Hematopoietic multipotent progenitor cell treated with erythropoietin and hydrocortisone succinate and interleukin-3 and kit ligand, for 4 days (in vitro differentiated cells): ENCODE measurements around the gene GDF7.

Experiments
- DNase-seq: peaks from one replicate; pipeline ENCODE4 v3.0.0-alpha.2; 2015

The GDF7 gene

DNA sequence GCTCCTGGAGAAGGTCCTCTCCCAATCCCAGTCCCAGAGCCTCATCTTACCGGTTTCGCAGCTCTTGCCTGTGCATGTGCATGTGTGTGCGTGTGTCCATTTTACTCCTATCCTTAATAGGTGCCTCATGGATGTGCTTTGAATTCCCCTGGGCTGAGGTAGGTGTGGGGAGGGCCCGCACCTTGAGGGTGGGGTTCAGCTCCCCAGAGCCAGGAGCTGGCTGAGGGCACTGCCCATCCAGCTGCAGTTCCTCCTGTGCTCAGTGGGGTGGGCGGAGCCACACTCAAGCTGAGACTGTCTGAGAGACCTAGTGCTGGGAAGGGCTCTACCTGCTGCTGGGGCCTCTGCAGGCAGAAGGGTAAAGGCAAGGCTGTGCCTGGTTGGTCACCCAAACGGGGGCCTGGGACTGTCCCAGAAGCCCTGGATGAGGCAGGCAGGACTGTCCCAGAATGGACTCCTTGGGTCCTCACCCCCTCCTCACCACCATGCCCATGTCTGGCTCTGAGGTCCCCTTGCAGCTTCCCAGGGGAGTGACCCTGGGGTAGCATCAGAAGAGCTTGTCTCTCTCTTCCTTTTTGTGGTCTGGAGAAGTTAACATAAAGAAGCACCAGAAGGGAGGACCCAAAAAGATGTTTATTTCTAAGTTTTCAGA, 8.9 kb downstream of the GDF7 start:
- DNase-seq = peak; percentile 68

DNA sequence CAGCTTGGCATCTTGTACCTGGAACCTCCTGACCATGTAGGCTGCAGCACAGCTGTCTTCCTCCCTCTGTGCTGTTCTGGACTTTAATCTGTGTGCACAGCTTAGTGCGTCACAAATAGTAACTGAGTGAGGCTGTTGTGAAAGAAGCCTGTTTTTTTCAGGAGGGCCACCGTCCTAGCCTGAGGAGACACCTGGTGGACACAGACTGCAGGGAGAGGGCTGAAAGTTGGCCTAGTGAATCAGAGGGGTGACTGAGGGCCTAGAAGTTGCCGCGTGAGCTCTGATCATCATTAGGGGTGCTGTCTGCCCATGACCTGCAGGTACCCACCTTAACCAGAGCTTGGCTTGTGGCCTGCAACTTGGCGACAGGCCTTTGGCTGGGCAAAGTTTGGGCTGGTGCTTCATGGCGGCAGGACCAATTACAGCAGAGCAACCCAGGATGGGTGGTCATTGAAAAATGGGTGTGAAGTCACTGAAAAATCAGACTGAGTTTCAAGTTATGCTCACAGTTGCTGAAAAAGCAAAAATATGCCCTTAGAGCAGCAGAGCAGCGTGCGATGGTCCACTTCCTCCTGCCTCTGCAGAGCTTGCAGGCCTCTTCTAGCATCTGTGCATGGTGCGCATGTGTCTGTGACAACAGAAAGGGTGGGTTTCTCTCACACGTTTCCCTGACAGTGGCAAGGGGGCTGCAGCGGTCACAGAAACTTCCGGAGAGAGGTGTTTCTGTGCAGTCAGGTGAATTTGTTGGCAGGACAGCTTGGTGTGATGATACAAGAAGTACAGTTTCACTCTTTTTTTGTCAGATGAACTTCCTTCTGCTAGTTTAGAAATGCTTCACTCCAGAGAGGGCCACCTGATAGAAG, 9.6 kb downstream of the GDF7 start:
- no peak for DNase-seq

DNA sequence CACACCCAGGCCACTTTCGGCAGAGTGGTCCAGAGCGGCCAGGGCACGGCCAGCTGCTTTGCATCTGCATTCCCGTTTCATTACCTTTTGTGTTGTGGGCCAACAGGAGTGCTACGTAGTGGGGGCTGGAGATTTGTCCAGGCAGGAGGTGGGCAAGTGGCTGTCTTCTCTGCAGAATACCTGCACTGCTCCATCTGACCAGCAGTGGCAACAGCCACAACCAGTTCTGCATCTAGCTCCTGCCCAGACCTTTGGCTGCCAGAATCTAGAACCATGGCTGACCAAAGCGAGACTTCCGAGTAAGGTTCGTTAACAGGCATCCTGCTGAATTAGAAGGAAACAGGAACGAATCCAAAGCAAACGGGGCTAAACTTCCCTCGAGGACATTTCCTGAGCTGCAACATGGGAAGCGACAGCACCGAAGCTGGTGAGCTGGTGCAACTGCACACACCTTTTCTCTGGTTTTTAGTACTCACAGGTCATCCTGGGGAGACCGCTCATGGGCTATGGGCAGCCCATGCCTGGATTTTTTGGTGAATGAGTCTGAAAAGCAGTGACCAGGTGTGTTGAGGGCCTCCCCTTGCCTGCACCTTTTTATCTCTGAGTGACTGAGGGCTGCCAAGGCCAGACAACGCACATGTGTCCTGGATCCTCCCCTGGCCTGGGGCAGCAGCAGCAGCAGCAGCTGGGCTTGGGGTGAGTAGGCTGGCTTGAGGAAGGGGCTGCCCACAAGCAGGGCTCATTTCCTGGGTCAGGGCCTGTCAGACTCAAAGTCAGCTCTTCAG, 10.5 kb downstream of the GDF7 start:
- DNase-seq = no peak

DNA sequence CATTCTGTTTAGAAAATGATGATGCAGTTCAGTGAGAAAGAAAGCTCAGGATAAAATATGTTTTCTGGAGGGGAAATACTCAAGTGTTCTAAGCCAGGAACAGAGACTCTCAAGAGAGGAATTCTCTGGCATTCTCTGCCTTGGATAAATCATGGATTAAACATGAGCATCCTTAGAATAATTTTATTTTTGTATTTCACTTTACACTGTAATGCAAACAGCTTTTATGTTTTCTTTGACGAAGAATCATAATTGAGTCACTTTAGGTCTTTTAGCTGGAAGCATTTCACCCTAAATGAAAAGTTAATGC, 11.1 kb downstream of the GDF7 start:
- no peak for DNase-seq

DNA sequence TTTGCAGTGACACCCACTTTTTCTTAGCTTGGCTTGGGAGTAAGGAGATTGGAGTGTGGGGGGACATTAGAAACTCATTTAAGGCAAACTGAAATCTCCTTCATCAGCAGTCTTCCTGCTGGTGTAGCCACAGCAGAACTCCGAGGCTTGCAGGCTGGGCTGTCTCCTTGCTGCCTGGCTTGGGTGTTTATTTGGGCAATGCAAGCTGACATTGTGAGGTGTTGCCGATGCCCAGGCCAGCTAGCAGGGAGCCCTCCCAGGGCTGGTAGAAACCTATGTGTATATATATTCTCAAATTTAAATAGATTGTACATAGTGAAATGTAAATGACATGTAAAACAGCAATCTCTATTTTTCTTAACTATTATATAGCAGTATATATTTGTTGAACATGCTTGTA, 11.8 kb downstream of the GDF7 start:
- no peak for DNase-seq

DNA sequence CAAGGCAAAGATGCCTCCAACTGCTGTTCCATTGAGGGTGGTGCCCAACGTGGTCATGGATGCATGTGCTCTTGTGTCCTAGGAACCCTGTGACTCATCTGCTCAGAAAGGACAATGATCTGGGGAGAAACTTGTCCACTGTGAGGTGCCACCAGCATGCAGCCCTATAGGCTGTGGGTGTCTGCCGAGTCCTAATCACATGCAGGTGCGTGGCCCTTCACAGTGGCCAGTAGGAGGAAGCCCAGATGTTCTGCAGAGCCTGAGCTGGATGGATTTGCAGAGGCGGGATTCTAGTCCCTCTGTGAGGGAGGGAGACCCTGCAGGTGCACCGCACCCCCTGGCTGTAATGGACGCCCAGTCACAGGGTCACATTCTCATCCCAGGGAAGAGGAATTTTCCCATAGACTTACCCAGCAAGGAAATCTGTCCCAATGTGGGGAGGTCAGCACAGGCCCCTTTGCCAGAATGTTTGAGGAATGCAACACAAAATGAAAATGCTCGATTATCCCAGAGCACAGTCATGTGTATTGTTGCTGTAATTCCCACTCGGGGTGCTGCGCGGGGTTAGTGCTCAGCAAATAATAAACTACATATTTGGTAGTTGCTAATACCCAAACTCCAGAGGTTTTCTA, 13.9 kb downstream of the GDF7 start:
- no peak for DNase-seq

DNA sequence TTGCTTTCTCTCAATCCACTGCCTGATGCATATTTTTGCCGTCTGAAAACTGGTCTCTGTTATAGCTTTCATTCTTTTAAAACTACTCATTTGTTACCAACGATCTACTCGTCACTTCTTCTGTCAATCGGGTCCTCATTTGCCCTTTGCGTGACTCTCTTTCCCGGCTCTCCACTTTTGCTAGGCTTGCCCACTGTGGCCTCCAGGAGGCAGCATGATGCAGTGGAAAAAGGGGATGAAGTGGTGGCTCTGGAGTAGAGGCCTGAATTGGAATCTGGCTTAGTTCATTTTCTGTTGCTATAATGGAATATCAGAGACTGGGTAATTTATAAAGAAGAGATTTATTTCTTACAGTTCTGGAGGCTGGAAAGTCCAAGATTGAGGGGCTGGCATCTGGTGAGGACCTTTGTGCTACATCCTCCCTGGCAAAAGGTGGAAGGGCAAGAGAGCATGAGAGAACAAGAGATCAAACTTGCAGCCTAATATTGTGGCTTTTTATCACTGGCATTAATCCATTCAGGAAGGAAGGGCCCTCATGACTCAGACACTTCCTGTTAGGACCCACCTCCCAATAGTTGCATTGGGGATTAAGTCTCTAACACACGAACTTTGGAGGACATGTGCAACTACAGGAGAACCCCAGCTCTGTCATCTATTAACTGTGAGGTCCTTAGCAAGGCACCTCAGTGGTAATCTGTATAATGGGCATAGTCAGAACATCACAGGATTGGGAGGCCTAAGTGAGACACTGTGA, 15.4 kb downstream of the GDF7 start:
- peak; percentile 48 for DNase-seq

DNA sequence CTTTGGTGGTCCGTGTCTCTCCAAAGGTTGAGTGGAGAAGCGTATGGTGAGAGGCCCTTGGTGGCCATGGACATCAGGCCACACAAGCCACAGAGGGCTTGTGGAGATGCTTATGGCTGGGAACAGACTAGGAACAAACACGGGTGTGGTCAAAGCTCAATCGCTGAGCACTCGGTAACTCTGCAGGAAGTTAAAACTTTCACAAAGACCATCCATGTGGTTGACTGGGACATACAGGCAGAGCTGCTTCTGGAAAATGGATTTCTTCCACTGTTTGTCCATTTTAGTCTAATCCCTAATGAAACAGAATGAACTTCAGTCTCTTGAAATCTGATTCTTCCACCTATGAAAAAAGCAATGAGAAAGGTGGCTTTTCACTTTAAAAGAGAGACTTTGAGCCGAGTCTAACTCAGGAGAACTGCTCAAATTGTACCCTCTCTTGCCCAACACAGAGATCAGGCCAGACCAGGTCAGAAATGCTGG, 17.7 kb downstream of the GDF7 start:
- DNase-seq = no peak

DNA sequence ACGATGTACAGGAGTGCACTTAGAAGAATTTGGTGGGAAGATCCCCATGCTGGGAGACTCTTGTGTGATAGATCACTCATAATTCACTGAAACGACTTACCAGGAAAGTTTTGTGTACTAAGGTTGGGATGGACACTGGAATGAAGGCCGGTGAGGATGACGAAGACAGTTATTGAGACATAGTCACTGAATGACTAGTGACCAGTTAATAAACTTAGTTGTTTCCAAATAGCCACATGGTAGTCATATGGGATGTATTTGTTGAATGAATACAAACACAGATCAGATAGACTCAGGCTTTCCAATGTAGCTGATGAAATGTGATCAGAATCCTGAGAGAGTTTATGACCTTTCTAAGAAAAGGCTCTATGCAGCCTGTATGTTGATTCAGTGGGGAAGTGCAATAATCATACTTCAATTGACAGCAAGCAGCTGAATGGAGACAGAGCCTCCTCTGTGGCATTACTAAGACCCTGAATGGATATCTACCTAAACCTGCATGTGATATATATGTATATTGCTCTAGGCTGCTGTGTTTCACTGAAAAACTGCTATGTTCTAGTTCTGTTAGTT, 20.4 kb downstream of the GDF7 start:
- DNase-seq = no peak

DNA sequence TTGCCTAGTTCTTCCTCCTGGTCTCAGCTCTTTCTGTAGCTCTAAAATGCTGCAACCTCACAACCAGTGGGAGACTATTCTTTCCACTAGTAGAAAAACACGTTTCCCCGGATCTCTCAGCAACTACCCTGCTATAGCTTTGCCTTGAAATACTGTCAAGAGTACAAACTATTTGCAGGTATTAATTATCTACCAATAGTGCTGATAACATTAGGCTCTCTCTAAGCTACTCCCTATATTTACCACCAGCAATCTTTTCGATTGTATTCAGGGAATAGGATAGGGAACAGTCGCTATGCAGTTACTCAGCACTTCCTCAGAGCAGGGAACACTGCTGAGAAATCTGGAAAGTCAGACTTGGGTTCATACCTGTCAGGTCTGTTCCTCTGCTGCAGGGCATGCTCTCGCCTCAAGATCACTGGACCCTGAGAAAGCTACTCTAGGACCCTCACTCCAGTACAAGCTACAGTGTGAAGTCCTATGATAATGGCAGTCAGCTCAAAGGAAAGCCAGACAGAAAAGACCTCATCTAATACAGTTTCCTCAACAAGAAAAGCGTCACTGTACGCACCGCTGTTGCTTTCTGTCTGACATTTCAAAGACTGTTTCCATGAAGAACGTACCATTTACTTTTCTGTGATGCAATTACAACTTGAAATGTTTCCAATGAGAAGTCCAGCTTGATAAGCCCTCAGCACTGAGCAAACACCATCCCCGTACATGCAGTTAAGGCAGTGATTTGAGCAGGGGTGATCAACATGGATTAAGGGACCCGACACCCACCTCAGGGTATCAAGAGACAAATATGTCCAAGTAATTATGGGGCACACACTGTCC, 22.7 kb downstream of the GDF7 start:
- DNase-seq = no peak

DNA sequence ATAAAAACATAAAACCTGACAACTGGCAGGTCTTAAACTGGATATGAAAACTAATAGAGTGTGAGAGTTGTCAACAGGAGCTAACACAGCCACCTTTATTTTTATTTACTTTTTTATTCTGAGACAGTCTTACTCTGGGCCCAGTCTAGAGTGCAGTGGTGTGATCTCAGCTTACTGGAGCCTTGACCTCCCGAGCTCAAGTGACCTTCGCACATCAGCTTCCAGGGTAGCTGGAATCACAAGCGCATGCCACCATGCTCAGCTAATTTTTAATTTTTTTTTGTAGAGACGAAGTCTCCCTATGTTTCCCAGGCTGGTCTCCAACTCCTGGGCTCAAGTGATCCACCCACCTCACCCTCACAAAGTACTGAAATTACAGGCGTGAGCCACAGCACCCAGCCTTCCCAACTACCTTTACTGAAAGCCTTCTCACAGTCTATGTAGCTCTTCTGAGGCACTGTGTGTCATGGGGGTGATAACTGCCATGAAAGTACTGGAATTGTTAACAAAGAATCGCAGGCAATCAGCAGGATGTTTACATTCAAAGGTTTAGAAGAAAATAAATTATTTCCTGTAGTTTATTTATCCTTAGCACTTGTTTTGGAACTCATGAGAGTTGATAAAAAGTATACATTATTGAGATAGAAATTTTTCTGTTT, 24.3 kb downstream of the GDF7 start:
- DNase-seq = no peak

DNA sequence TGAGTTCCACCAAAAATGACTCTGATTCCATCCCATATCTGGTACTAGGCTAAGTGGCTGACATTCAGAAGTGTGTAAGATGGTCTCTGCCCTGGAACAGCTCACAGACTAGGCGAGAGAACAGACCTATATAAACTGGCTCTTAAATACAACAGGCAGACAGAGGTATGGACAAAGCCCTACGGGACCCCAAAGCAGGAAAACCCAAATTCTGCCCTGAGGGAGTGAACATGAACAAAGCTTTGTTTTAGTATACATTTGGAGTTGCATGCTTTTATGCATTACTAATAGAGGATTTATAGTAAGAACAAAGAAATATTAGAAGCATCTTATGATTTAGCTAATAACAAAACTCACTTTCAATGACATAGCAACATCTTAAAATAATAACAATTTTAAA, 25.1 kb downstream of the GDF7 start:
- no peak for DNase-seq

DNA sequence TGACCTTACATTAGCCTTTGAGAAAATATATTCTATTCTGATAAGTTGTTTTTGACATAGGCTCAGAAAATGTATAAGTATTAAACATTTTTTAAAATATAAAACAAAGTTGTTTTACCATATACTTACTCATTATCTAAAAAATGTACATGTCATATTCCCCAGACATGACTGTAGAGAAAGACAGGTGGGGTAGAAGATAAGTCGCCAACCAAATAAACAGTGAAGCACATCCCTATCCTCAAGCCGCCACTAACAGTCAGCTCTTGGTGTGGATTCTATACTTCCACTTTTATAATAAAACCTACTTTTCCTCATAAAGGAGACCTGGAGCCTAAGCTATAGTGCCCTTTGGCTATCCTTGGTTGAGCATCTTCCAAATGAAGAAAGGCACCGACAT, 26.4 kb downstream of the GDF7 start:
- peak; percentile 42 for DNase-seq

DNA sequence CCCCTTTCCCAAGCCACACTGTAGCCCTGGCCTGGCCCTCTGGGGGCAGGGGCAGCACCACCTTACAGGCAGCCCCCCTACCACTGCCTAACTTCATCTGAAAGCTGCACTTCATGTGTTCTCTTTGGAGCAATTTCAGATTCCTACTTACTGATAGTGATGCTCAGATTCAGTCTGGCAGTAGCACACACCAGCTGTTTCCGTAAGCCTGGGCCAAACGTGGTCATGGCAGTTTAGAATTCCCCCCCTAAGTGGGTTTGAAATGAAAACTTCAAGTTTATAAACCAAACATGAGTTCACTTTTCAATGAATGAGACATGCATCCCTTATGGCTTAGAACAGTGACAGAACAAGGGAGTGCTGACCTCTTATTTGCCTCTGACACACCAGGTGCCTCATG, 29.4 kb downstream of the GDF7 start:
- no peak for DNase-seq

DNA sequence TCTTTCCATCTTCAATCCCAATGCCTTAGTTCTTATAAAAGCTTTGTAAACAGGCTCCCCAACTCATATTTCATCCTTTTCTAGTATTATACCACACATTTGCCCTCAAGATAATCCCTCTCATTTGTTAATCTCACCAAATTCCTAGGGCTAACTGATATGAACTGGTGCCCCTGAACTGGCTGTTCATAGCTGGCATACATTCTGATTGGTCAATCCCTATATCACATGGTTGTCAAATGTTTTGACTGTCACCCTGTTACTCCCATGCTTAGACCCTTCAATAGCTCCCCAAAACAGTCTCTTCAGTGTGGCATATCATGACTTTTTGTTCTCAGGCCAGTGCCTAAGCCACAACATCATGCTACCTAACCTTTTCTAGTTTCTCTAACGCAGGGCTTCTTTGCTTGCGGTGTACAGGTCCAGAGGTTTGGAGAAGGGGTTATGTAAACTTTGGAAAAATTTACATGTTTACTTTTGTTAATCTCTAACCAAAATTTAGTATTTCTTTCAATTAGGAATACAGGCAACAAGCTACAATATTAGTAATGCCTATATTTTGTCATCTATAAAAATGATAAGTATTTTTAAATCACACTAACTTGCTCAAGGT, 30.5 kb downstream of the GDF7 start:
- no peak for DNase-seq

DNA sequence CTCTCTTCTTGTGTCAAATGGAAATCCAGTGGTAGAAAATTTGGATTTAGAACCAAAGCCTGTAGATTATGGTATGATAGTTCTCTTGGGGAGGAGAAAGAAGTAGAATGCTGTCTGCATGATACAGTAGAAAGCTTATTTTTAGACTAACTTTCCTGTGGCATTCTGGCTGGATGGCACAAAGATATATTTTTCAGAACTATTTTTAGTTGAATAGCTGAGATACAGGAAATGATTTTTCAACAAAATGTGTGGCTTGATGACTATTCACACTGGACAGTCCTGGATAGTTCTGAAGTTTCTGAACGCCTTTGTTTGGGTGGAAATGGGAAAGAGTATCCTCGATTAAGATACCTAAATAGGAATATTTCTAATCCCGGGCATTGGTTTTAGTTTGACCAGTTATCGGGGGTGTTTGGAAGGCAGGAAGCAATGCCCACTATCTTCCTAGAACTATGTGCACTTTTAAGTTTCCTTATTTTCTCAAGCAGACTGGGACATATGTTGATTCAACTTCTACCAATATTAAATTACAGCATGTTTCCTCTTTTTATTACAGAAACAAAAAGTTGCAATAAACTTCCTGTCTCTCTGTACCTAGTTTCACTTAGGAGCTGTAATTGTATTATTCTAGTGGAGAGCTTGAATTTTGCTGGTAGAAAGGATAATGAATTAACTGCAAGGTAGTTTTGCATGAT, 32.1 kb downstream of the GDF7 start:
- DNase-seq = peak; percentile 28

DNA sequence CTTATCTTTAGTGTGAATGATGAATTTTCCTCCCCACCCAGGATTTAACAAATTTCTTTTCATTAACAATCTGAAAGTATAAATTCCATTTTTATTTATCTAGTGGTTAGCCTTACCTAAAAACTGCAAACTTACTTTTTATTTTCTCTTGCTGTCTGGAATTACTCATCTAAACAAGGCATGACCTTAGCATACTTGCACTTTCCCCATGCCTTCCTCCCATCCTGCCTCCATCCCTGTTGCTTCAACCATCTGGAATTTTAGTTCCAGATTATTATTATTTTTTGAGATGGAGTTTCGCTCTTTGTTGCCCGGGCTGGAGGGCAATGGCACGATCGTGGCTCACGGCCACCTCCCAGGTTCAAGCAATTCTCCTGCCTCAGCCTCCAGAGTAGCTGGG, 35.6 kb downstream of the GDF7 start:
- DNase-seq = no peak

DNA sequence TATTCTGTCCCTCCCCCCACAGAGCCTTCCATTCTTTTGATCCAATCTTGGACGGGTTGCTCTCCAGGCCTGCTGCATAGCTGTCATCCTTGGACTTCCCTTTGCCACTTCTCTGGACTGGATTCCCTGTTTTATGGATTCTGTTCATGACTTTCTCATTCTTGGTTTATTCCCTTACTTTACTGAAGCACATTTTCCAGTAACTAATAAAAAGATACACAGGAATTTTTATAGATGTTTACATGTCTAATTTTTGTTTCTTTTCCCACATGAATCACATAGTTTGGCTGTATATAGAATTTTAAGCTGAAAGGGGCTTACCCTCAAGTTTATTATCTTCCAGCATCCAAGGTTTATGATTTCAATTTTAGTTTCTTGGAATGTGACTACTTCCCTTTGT, 37.9 kb downstream of the GDF7 start:
- DNase-seq = no peak

DNA sequence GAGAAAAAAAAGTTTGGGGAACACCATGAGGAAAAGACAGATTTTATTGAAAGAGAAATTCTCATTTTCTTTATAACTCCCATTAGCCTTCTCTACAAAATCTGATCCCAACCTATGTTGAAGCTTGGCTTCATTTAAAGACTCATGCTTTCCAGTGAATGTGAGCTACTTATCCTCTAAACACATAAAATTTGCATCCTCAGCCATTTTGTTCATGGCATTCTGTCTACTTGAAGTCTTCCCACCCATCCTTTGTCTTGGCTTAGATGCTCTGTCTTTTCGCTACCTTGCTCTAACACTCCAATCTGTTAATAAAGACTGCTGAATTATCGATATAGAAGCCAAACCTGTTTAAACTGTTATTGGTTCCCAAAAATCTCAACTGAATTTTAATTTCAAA, 39.3 kb downstream of the GDF7 start:
- DNase-seq = no peak

DNA sequence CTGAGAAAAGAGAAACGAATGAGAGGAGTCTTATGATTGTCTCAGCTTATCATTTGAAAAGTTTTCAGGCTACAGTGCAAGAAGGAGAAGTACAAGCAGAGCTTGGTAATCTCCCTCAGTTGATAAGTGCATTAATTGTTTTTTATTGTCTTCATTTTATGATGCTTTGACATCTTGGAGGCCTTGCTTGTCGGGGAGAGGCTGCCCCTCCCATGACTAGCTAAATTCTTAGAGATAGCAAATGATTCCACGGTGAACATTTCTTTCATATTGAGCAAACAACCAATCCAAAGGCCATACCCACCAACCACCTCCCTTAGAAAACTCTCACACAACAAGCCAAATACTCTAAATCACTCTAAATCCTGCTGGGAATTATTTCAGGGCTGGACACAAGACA, 39.8 kb downstream of the GDF7 start:
- DNase-seq = no peak
